ENCODE measurements around the gene CALY.
"Not testable (repeated sequence)": the region's sequence is repeated elsewhere in the genome, so short reads cannot be mapped to it uniquely, and the experiment has no call there.

The CALY gene, protein sequence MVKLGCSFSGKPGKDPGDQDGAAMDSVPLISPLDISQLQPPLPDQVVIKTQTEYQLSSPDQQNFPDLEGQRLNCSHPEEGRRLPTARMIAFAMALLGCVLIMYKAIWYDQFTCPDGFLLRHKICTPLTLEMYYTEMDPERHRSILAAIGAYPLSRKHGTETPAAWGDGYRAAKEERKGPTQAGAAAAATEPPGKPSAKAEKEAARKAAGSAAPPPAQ

GRCh38 chr10:133336577-133337369 lies at the start of gene CALY:
CALY (minus strand) TSS chr10:133336896; CDS start chr10:133328989, 7,907 bp downstream.
- DNase-seq (ENCODE audit: low read depth in 1 of 2, low spot score in 1 of 2): peak; percentile 75 to 80

GRCh38 chr10:133385214-133385613 lies 48.5 kb upstream of the CALY start:
- DNase-seq (ENCODE audit: low read depth in 1 of 2, low spot score in 1 of 2): no peak

DNA sequence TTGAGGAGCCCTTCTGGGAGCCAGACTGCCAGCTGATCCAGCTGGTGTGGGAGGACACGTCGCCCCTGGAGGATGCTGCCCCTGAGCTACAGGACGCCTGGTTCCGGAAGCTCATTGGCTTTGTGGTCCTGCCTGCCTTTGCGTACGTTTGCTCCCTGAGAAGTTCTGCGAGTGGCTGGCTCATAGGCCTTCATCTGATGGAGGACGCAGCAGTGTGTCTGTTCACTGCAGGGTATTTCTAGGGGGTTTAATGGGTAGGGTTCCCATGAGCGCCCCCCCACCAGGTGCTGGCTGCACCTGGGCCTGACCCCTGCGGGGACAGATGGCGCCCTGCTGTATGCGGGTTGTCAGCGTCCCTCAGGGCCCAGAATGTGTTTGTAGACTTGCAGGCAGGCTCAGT lies 47.4 kb upstream of the CALY start:
- DNase-seq (ENCODE audit: low read depth in 1 of 2, low spot score in 1 of 2): no peak

DNA sequence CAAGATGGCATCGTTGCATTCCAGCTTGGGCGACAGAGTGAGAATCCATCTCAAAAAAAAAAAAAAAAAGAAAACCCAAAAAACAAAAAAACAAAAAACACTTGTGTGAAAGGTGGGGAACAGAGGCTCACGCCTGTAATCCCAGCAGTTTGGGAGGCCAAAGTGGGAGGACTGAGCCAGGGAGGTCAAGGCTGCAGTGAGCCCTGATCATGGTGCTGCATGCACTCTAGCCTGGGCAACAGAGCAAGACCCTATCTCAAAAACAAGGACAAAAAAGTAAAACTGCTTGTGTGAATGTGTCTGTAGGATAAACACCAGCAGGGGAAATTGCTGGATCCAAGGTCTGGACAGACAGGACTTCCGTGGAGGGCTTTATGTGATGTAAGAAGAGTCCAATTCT lies 46.9 kb upstream of the CALY start:
- DNase-seq (ENCODE audit: low read depth in 1 of 2, low spot score in 1 of 2): no peak

DNA sequence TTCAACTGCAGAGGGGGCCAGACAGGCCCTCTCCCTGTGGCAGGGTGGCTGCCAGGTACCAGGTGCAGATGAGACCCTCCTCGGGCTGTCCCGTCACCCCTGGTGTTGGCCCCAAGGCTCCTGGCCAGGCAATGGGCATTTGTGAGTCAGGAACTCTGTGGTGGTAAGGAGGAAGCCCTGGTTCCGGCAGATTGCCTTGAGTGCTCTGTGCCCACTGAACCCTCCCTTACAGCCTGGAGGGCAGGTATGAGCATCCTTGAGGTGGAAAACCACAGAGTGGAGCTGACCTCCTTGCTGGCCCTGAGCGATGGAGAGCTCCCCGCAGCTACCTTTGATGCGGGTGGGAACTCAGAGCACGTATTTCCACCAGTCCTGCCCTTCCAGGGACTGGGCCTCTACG lies 44.3 kb upstream of the CALY start:
- no peak for DNase-seq (ENCODE audit: low read depth in 1 of 2, low spot score in 1 of 2)

GRCh38 chr10:133379801-133380666 lies 43.3 kb upstream of the CALY start:
- no peak for DNase-seq (ENCODE audit: low read depth in 1 of 2, low spot score in 1 of 2)

DNA sequence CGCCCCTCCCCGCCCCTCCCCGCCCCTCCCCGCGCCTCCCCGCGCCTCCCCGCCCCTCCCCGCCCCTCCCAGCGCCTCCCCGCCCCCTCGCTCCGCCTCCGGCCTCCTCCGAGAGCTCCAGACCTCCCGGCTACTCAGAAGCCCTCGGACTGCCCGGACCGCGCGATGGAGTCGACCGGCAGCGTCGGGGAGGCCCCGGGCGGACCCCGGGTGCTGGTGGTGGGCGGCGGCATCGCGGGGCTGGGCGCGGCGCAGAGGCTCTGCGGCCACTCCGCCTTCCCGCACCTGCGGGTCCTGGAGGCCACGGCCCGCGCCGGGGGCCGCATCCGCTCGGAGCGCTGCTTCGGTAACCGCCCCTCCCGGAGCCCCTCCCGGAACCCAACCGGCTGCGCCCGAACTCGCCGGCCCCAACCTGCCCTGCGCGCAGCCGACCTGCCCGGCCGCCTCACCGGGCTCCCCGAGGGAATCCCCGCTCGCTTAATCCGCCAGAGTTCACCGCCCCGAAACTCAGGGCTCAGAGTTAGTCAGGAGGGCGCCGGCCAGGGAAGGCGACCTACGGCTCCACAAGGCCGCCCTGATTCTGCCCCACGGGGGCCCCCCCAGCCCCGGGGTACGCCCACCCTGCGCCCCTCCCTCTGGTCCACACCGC lies 42.6 kb upstream of the CALY start, which contains the start of gene PAOX:
PAOX (plus strand) TSS at position 111 of the 649 bp plus-strand sequence; CDS start at position 166, 55 bp downstream.
- DNase-seq (ENCODE audit: low read depth in 1 of 2, low spot score in 1 of 2): peak in 1 of 2 donors; percentile 40

DNA sequence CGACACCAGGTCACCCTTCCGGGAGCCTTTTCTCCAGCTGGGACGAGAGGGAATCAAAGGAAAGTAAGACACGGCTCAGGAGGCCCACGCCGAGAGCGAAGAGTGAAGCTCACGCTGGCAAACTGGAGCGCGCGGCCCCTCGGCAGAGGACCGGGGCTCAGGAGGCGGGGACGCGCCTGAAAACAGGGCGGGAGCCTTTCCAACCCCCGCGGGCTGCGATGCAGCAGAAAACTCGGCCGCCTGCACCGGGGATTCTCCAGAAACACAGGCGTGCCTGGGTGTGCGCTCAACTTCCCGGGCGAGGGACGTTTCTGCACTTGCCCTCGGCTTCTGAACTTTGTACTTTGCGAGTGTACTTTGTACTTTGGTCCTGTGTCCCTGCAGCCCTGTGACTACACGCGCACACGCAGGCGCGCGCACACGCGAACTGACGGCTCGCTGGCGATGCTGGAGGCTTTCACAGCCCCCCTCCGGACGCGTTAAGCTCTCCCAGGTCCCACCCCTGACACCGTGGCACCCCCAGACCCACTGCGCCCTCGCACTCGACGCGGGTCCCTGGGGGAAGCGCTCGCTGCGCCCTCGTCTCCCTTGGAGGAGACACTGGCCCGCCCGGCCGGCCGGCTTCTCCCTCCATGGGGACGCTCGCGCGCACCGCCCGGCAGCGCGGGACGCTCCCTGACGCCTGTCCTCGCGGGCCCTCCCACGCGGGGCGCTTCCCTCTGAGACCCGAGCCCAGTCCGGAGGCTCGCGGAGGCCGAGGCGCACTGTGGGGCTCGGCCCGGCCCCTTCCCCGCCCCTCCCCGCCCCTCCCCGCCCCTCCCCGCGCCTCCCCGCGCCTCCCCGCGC lies 41.8 kb upstream of the CALY start:
- DNase-seq (ENCODE audit: low read depth in 1 of 2, low spot score in 1 of 2): peak; percentile 30 to 37

- DNase-seq (ENCODE audit: low read depth in 1 of 2, low spot score in 1 of 2): no peak
These were observed 41.1 kb upstream of the CALY start for GRCh38 chr10:133377818-133378250.

- no peak for DNase-seq (ENCODE audit: low read depth in 1 of 2, low spot score in 1 of 2)
These were observed 40.5 kb upstream of the CALY start for GRCh38 chr10:133377025-133377817.

- DNase-seq (ENCODE audit: low read depth in 1 of 2, low spot score in 1 of 2): not testable (repeated sequence)
These were observed 39.5 kb upstream of the CALY start for GRCh38 chr10:133376183-133376582.

- DNase-seq (ENCODE audit: low read depth in 1 of 2, low spot score in 1 of 2): no peak
These were observed 38.8 kb upstream of the CALY start for GRCh38 chr10:133375357-133376115.

DNA sequence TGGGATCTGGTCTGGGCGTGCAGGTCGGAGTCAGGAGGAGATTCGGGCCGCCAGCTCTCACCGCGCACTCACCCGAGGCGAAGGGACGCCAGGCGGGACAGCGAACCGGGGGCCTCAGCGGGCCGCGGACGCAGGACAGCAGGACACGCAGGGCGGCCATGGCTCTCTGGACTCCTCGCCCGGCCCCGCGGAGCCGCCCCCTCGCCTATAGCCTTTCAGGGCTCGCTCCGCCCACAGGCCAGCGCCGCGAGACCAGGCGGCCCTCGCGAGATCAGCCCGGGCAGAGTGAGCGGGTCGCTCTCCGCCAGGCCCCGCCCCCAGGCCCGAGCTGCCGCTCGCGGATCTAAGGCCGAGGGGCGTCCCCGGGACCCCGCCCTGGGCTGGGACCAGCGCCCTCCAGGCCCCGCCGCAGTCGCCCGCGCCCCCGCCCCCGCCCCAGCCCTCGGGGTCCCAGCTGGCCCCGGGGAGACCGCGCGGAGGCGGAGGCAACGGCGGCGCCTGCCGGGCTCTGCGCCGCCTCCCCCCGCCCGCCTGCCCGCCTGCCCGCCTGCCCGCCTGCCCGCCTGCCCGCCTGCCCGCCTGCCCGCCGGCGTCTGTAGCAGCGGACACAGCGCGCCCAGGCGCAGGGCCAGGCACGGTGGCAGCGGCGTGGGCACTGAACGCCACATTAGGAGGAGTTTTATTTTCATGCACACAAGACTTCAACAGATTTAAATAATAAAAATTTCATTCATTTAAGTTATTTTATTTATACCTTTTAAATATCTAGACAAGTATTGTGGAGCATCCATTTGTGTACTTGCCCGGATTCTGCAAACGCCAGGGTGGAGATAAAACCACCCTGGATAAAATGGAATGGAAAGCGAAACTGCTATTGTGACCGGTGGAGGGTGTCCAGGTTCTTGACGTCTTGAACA lies 36.7 kb upstream of the CALY start, which contains the start of gene ECHS1:
ECHS1 (minus strand) TSS at position 181 of the 917 bp plus-strand sequence; CDS start at position 160, 21 bp downstream.
- DNase-seq (ENCODE audit: low read depth in 1 of 2, low spot score in 1 of 2): peak; percentile 80 to 87

- DNase-seq (ENCODE audit: low read depth in 1 of 2, low spot score in 1 of 2): no peak
These were observed 35.8 kb upstream of the CALY start for GRCh38 chr10:133372507-133372906.

GRCh38 chr10:133370030-133370786 lies 33.5 kb upstream of the CALY start:
- no peak for DNase-seq (ENCODE audit: low read depth in 1 of 2, low spot score in 1 of 2)

GRCh38 chr10:133368153-133368552 lies 31.5 kb upstream of the CALY start:
- no peak for DNase-seq (ENCODE audit: low read depth in 1 of 2, low spot score in 1 of 2)

DNA sequence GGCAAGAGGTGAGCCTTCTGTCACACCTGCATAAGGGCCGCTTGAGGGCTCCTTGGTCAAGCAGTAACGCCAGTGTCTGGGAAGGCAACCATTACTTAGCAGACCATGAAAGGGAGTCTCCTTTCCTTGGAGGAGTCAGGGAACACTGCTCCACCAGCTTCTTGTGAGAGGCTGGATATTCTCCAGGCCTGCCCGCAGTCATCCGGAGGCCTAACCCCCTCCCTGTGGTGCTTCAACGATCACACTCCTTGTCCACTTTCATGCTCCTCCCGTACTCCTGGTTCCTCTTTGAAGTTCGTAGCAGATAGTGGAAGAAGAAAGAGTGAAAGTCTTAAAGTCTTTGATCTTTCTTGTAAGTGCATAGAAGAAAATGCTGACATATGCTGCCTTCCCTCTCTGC lies 30.8 kb upstream of the CALY start:
- not testable (repeated sequence) for DNase-seq (ENCODE audit: low read depth in 1 of 2, low spot score in 1 of 2)
